Measurements from ENCODE around the gene HTR5A.

HTR5A gene

DNA sequence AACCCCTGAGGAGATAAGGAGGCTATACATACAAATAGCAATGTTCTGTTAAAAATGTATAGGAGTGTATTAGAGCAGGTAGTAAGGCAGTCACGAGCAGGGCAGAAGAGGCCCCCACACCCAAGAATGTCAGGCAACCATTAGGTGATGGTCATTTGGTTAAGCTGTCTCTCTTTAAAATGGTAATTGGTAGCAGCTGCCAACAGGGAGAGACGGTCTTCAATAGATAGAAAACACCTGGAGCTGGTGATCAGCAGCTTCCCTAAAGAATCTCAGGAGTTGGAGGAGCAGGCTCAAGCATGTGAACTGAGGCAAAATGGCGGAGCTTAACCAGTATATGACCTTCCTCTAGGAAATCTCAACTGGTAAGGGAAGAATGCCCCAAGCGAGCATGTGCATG lies 26.4 kb upstream of the HTR5A start:
- TF ChIP-seq, protein P1, sequence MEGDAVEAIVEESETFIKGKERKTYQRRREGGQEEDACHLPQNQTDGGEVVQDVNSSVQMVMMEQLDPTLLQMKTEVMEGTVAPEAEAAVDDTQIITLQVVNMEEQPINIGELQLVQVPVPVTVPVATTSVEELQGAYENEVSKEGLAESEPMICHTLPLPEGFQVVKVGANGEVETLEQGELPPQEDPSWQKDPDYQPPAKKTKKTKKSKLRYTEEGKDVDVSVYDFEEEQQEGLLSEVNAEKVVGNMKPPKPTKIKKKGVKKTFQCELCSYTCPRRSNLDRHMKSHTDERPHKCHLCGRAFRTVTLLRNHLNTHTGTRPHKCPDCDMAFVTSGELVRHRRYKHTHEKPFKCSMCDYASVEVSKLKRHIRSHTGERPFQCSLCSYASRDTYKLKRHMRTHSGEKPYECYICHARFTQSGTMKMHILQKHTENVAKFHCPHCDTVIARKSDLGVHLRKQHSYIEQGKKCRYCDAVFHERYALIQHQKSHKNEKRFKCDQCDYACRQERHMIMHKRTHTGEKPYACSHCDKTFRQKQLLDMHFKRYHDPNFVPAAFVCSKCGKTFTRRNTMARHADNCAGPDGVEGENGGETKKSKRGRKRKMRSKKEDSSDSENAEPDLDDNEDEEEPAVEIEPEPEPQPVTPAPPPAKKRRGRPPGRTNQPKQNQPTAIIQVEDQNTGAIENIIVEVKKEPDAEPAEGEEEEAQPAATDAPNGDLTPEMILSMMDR (conservative IDR thresholded peaks at IDR 0.05; ENCODE audit: low read length): no peak
- H3K4me3 ChIP-seq (ENCODE audit: low read length): no peak overlapping the region
- no peak for DNase-seq (ENCODE audit: low read depth)

DNA sequence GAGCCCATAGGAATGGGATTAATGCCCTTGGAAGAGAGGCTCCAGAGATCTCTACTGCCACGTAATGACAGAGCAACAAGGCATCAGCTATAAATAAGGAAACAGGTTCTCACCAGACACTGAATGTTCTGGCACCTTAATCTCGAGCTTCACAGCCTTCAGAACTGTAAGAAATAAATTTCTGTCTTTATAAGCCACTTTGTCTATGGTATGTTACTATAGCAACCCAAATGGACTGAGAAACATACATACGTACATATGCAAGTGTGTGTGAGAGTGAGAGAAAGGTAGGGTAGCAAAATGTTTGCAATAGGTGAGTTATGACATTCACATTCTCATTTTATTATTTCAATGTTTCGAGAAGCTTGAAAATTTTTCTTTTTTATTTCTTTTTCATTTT lies 22.1 kb upstream of the HTR5A start:
- TF ChIP-seq, protein P1 (conservative IDR thresholded peaks at IDR 0.05; ENCODE audit: low read length): no peak
- DNase-seq (ENCODE audit: low read depth): no peak
- H3K4me3 ChIP-seq (ENCODE audit: low read length): no peak overlapping the region

DNA sequence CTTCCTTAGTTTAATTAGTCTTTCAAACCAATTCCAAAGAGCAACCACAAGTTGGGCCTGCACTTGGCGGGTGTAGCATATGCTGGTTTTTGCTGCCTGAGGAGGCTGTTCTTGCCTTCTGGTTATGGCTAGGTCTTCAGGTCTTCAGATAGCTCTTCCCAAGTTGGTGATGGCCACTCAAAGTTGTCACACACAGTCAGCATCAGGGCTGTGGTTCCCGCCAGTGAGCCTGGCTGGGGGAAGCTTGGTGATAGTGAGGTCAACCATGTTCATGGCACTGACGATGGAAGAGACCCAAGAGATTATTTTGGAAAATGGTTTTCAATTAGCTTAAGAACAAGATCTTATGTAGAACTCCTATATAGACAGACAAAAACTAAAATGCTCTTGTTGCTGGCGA lies 18.8 kb upstream of the HTR5A start:
- no peak overlapping the region for H3K4me3 ChIP-seq (ENCODE audit: low read length)
- TF ChIP-seq, protein P1 (conservative IDR thresholded peaks at IDR 0.05; ENCODE audit: low read length): no peak
- DNase-seq (ENCODE audit: low read depth): no peak

DNA sequence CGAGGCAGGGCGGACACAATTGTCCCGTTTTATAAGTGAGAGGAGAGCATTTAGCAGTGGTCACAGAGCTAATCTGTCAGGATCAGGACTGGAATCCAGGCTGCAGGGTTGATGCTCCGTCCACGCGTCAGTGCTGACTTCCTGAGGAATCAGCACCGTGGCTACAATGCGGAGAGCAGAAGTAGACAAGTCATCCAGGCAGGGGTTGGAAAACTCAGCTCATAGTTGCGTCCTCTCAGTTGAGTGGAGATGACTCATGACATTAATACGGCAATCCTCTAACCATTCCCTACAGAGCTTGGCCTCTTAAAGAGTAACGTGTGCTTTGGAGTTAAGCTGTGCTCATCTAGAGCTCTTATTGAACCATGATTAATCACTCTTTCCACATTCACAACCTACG lies 17.1 kb upstream of the HTR5A start:
- DNase-seq (ENCODE audit: low read depth): no peak
- H3K4me3 ChIP-seq (ENCODE audit: low read length): no peak overlapping the region
- TF ChIP-seq, protein P1 (conservative IDR thresholded peaks at IDR 0.05; ENCODE audit: low read length): no peak

DNA sequence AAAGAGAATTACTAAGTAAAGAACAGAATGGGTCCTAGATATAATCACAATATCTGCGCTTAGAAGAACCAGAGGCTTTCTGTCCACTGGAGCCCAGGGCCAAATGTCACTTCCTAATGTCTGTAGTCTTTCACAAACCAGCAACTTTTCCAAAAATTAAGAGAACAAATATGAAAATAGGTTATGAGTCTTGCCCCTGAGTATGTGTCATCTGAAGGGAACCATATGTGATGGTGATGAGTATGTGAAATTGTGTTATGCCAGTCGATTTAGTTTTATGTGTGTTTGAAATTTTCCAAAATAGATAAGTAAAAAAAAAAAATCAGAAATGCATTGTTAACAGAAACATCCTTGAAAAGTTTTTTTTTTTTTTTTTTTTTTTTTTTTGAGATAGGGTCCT lies 15.4 kb upstream of the HTR5A start:
- no peak for DNase-seq (ENCODE audit: low read depth)
- H3K4me3 ChIP-seq (ENCODE audit: low read length): no peak overlapping the region
- TF ChIP-seq, protein P1 (conservative IDR thresholded peaks at IDR 0.05; ENCODE audit: low read length): no peak

DNA sequence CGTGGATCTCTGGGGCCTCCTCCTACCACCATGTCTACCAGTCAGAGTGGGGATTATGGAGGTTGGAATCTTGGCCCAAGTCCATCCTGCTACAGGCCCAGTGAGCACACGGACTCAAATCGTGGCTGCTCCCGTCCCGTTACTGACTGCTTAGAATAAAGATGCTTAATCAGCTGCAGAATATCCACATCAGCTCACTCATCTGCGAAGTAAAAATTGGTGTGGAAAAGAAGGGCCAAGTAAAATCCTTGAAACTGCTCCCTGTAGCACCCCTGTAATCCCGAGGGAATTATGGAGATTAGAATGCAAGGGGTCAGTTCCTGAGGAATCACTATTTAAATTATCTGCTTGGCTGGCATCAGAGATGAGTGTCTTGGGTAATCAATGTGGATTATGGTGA lies 13.0 kb upstream of the HTR5A start:
- no peak overlapping the region for H3K4me3 ChIP-seq (ENCODE audit: low read length)
- TF ChIP-seq, protein P1 (conservative IDR thresholded peaks at IDR 0.05; ENCODE audit: low read length): no peak
- no peak for DNase-seq (ENCODE audit: low read depth)

DNA sequence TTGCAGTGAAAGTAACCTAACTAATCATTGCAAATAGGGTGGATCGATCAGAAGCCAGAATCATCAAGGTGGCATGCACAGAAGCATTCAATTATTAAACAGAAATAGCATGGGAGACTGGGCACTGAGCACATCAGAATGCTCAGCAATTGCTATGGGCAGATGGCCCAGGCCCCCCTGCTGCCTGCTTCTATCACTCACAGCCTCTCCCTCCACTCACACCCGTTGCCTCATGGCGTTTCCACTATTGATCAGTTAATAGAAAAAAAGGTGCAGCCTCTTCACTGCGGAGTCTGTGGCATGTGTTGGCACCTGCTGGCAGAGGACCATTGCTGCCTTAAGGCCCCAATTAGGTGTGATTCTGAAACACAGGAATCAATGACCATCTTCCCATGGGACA lies 11.2 kb upstream of the HTR5A start:
- TF ChIP-seq, protein P1 (conservative IDR thresholded peaks at IDR 0.05; ENCODE audit: low read length): no peak
- no peak overlapping the region for H3K4me3 ChIP-seq (ENCODE audit: low read length)
- DNase-seq (ENCODE audit: low read depth): no peak
